Measurements from ENCODE around the gene NXT1.

The NXT1 gene

GRCh38 chr20:23332467-23332866 lies 18.1 kb upstream of the NXT1 start (continued):
- TF ChIP-seq POU6F1 (CRISPR knock-in tag; IDR thresholded peaks at IDR 0.05; ENCODE audit: borderline replicate concordance, low read depth): no peak
- TF ChIP-seq ISL1 (CRISPR knock-in tag; IDR thresholded peaks at IDR 0.05): no peak
- no peak for TF ChIP-seq PPARA (CRISPR knock-in tag; IDR thresholded peaks at IDR 0.05; ENCODE audit: borderline replicate concordance)
- no peak for TF ChIP-seq ZFP3 (CRISPR knock-in tag; IDR thresholded peaks at IDR 0.05)
- no peak for TF ChIP-seq ESRRG (CRISPR knock-in tag; IDR thresholded peaks at IDR 0.05)
- no peak for TF ChIP-seq CREB5 (CRISPR knock-in tag; IDR thresholded peaks at IDR 0.05; ENCODE audit: low read depth)
- no peak for TF ChIP-seq TCF4 (CRISPR knock-in tag; IDR thresholded peaks at IDR 0.05; ENCODE audit: borderline replicate concordance)

- TF ChIP-seq TOX (CRISPR knock-in tag; IDR thresholded peaks at IDR 0.05; ENCODE audit: borderline replicate concordance): no peak
- TF ChIP-seq ISL1 (CRISPR knock-in tag; IDR thresholded peaks at IDR 0.05): no peak
- TF ChIP-seq GLIS3 (CRISPR knock-in tag; IDR thresholded peaks at IDR 0.05): no peak
- TF ChIP-seq TSHZ2 (CRISPR knock-in tag; IDR thresholded peaks at IDR 0.05): no peak
- no peak for TF ChIP-seq ZFP3 (CRISPR knock-in tag; IDR thresholded peaks at IDR 0.05)
- TF ChIP-seq BACH2 (CRISPR knock-in tag; IDR thresholded peaks at IDR 0.05; ENCODE audit: borderline replicate concordance): no peak
- no peak for TF ChIP-seq TCF4 (CRISPR knock-in tag; IDR thresholded peaks at IDR 0.05; ENCODE audit: borderline replicate concordance)
- TF ChIP-seq ZFP30 (CRISPR knock-in tag; IDR thresholded peaks at IDR 0.05): no peak
- no peak for ATAC-seq
These were observed 16.5 kb upstream of the NXT1 start for GRCh38 chr20:23334111-23334510.

- TF ChIP-seq POU6F1 (CRISPR knock-in tag; IDR thresholded peaks at IDR 0.05; ENCODE audit: borderline replicate concordance, low read depth): no peak
- no peak for TF ChIP-seq PATZ1 (CRISPR knock-in tag; IDR thresholded peaks at IDR 0.05; ENCODE audit: borderline replicate concordance)
- TF ChIP-seq CREB5 (CRISPR knock-in tag; IDR thresholded peaks at IDR 0.05; ENCODE audit: low read depth): no peak
- no peak for TF ChIP-seq ZNF565 (CRISPR knock-in tag; conservative IDR thresholded peaks at IDR 0.05; ENCODE audit: low read depth)
- no peak for TF ChIP-seq TCF4 (CRISPR knock-in tag; IDR thresholded peaks at IDR 0.05; ENCODE audit: borderline replicate concordance)
- TF ChIP-seq ZNF70 (CRISPR knock-in tag; IDR thresholded peaks at IDR 0.05): no peak
- TF ChIP-seq CSDC2 (CRISPR knock-in tag; IDR thresholded peaks at IDR 0.05): no peak
- no peak for TF ChIP-seq ESRRG (CRISPR knock-in tag; IDR thresholded peaks at IDR 0.05)
- TF ChIP-seq ZC3H10 (CRISPR knock-in tag; IDR thresholded peaks at IDR 0.05): no peak
- no peak for TF ChIP-seq PPARA (CRISPR knock-in tag; IDR thresholded peaks at IDR 0.05; ENCODE audit: borderline replicate concordance)
- no peak for TF ChIP-seq ZNF8 (CRISPR knock-in tag; IDR thresholded peaks at IDR 0.05)
- no peak for ATAC-seq
These were observed 15.1 kb upstream of the NXT1 start for GRCh38 chr20:23335521-23335920.
